ENCODE measurements around the gene SLC9A9. TPM values are rescaled to one million over a fixed set of nuclear protein-coding genes. Genes with fewer than 3 reads are reported as not detected.
"Not testable (repeated sequence)": the region's sequence is repeated elsewhere in the genome, so short reads cannot be mapped to it uniquely, and the experiment has no call there.

Gene SLC9A9
- total RNA-seq, 8 experiments from 2014 or later: 0.29 to 11.3 (median 5.9) TPM

DNA sequence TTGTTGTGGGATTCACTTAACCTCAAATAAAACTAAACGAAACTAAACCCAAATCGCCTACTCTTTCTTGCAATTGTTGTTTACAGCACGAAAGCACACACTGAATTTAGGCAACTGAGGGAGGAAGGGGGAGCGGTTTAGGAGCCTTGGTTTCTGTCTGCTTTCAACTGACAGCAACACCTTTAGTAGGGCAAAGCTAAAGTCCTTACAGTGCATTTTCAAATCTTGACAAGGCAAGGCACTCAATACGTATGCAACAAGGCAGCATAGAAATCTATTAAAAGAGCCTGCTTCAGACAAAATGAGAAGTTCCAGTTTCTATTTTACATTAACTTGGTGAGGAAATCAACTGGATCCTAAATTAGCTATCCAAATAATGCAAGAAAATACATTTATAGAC lies 554.1 kb downstream of the SLC9A9 start:
- peaks cover 2 to 13% of the 10 kb centered on the region in 2 donors for H3K4me1 ChIP-seq (replicated peaks in 1 of 2)
- in situ Hi-C loops (cut with MboI; ENCODE audit: low pct_unique_long_range_greater_than_20kb in 2 of 9, low sequenced_read_pairs in 9 of 9, unreplicated experiment in 9 of 9): no loop called here
- no peak for ATAC-seq (replicated peaks in 6 of 8)
- no peak overlapping the region for H3K27ac ChIP-seq
- no peak overlapping the region for H3K4me3 ChIP-seq
- WGBS, 10 experiments: 86 to 100% (median 94%) methylated on average over 2 to 5 of the region's 5 CpGs

DNA sequence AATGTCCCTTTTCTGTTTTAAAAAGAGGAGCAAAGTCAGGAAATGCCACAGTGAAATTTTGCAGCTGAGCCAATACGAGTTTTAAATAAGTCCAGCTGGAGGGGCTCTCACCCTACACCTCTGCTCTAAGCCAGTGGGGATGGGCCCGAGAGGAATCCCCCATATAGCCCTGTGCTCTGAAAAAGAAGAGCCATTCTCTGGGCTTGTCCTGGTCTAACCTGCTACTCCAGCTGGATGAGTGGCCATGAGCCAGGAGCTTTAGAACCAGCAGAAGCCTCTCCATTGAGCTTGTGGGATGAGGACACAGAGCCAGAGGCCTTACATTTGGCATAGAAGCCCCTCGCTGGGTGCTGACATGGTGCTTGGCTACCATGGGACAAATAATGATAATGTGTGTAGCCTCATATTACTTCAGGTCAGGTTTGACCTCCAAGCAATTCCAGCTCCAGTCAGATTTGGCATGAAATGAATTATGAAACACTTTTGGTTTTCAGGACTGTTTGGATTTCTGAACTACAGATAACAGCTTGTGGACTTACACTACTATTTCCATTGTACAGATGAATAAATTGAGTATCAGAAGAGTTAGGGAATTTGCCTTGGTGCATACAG lies 556.3 kb downstream of the SLC9A9 start:
- 50 to 100% (median 82%) methylated on average over 1 to 3 of the region's 3 CpGs; no CpG with 5 or more reads in 1 of the 10 experiments for WGBS, 10 experiments
- no peak for ATAC-seq (replicated peaks in 6 of 8)
- H3K27ac ChIP-seq: no peak overlapping the region
- in situ Hi-C loops (cut with MboI; ENCODE audit: low pct_unique_long_range_greater_than_20kb in 2 of 9, low sequenced_read_pairs in 9 of 9, unreplicated experiment in 9 of 9): no loop called here
- peaks cover 6 to 13% of the 10 kb centered on the region in 2 donors for H3K4me1 ChIP-seq (replicated peaks in 1 of 2)
- H3K4me3 ChIP-seq: no peak overlapping the region

DNA sequence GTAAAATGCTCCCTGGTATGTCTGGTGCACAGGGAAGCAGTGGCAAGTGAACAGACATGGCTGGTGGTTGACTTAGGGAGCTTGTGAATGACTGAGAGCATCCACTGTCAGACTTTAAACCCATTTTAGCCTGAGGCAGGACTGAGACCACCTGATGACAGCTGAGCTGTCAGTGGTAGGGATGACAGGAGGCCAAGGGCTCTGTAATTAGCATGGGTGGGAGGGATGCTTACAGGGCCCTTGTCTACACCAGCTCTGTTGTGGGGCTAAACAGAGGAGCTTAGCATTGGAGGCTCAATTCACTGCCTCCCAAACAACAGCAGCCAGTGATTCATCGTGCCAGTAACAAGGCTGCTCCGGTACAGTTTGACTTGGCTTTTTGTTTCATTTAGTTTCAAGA lies 559.3 kb downstream of the SLC9A9 start:
- H3K27ac ChIP-seq: no peak overlapping the region
- no peak for ATAC-seq (replicated peaks in 6 of 8)
- in situ Hi-C loops (cut with MboI; ENCODE audit: low pct_unique_long_range_greater_than_20kb in 2 of 9, low sequenced_read_pairs in 9 of 9, unreplicated experiment in 9 of 9): no loop called here

DNA sequence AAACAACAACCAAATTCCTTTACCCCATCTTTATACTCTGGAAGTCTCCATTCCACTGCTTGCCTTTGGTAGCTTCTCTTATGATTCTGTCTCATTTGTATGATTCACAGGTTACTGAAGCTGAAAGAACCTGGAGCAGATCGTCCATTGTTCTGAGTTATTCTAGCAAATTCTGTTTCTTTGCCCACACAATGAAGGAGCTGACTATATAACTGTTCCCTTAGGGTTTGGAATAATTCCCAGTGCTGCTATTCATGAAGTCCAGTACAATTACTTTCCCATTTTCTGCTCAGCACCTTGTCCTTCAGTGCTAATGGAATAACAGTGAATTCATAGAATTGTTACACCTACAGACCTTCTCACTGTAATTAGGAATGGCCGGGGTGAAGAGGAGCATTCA lies 560.9 kb downstream of the SLC9A9 start:
- Histone ChIP-seq H3K4me1 (replicated peaks in 1 of 2) (peaks cover 0 to 4% of the 10 kb centered on the region in 2 donors), H3K27ac (no peak overlapping the region), H3K4me3 (no peak overlapping the region)
- ATAC-seq (replicated peaks in 6 of 8): no peak
- 67 to 100% (median 85%) methylated on average over 1 to 2 of the region's 2 CpGs; no CpG with 5 or more reads in 3 of the 10 experiments for WGBS, 10 experiments
- in situ Hi-C loops (cut with MboI; ENCODE audit: low pct_unique_long_range_greater_than_20kb in 2 of 9, low sequenced_read_pairs in 9 of 9, unreplicated experiment in 9 of 9): no loop called here

More for the DNA sequence above, 559.3 kb downstream of the SLC9A9 start:
- peaks cover 0 to 4% of the 10 kb centered on the region in 2 donors for H3K4me1 ChIP-seq (replicated peaks in 1 of 2)
- 80 to 100% (median 89%) methylated on average over 2 of the region's 2 CpGs; no CpG with 5 or more reads in 5 of the 10 experiments for WGBS, 10 experiments
- no peak overlapping the region for H3K4me3 ChIP-seq

DNA sequence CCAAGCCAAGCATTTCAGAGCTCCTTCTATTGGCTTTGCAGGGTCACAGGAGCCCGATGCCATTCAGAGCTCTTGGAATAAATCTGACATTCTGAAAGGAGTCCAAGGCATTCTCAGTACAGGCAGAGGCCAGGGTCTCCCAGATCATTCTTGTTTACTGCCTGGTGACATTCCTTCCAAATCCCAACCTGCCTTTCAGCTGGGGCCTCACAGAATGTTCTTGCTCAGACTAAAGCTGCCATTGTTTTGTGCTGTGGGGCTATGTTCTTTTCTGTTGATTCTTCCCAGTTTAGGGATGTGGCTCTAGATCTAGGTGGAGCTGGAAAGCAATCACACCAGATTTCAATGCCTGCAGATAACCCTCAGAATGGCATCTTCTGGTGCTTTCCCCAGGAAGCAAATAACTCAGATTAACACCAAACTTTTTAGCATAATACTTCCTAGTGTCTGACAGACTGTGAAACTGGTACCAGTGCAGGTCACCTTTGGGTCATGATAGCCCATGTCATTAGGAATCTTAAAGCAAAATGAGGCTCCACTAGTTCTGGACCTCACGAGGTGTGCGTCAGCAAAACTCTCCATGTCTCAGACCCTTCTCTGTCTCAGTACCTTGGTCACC lies 561.8 kb downstream of the SLC9A9 start:
- Histone ChIP-seq H3K4me3 (no peak overlapping the region), H3K27ac (no peak overlapping the region), H3K4me1 (replicated peaks in 1 of 2) (peaks cover 0 to 4% of the 10 kb centered on the region in 2 donors)
- WGBS, 10 experiments: 80 to 100% (median 90%) methylated on average over 1 to 3 of the region's 3 CpGs; no CpG with 5 or more reads in 4 of the 10 experiments
- in situ Hi-C loops (cut with MboI; ENCODE audit: low pct_unique_long_range_greater_than_20kb in 2 of 9, low sequenced_read_pairs in 9 of 9, unreplicated experiment in 9 of 9): no loop called here
- no peak for ATAC-seq (replicated peaks in 6 of 8)

DNA sequence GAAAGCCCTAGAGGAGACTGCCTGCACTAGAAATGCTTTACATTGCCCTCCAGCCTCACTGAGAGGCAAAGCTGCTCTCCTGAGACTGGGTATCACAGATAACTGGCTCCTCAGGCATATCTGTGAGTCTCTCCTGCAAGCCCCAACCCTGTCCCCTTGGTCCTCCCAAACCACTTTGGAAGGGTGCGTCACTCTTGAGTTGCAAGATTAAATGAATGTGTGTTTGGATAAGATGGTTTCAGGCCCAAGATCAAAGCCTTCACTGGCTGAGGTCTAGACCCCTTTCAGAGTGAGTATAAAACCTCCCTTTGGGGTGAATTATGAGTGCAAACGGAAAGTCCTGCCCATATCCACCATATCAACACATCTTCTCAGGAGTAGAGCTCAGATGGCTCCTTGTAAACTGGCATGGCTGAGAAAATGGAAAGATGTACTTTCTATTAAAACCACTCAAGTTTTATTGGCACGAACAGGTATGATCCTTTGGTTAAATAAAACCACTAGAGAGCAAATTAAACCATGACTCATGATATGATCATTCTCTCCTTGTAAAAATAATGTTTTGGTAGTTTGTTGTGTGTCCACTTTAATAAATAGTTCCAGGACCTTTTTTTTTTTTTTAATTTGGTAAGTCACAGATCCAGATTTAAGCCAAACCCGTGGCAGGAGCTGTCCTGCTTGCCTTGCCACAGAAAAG lies 564.7 kb downstream of the SLC9A9 start:
- no peak for ATAC-seq (replicated peaks in 6 of 8)
- Histone ChIP-seq H3K4me1 (replicated peaks in 1 of 2) (peaks cover 0 to 4% of the 10 kb centered on the region in 2 donors), H3K4me3 (no peak overlapping the region), H3K27ac (no peak overlapping the region)
- 0 to 100% (median 78%) methylated on average over 1 to 3 of the region's 4 CpGs for WGBS, 10 experiments
- in situ Hi-C loops (cut with MboI; ENCODE audit: low pct_unique_long_range_greater_than_20kb in 2 of 9, low sequenced_read_pairs in 9 of 9, unreplicated experiment in 9 of 9): no loop called here

DNA sequence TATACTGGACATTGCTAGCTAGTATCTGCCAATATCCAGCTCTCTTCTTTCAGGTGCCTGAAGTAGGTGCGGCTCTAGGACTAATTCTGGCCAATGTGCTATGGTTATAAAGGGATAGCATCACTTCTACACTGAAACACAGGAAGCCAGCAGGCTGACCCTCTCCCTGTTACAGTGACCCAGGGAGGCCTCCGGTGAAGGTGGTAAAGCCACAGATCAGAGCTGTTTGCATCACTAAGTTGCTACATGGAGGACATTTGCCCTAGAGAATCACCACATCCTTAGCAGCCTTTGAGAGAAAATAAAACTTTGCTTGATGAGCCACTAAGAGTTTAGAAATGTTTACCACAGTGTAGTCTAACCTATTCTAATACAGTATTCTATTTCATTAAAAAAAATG lies 567.3 kb downstream of the SLC9A9 start:
- no peak overlapping the region for H3K4me3 ChIP-seq
- H3K4me1 ChIP-seq (replicated peaks in 1 of 2): no peaks in the 10 kb centered on the region
- in situ Hi-C loops (cut with MboI; ENCODE audit: low pct_unique_long_range_greater_than_20kb in 2 of 9, low sequenced_read_pairs in 9 of 9, unreplicated experiment in 9 of 9): no loop called here
- H3K27ac ChIP-seq: no peak overlapping the region
- ATAC-seq (replicated peaks in 6 of 8): no peak
- WGBS, 10 experiments: 89 to 100% (median 100%) methylated on average over 1 to 2 of the region's 2 CpGs; no CpG with 5 or more reads in 4 of the 10 experiments

DNA sequence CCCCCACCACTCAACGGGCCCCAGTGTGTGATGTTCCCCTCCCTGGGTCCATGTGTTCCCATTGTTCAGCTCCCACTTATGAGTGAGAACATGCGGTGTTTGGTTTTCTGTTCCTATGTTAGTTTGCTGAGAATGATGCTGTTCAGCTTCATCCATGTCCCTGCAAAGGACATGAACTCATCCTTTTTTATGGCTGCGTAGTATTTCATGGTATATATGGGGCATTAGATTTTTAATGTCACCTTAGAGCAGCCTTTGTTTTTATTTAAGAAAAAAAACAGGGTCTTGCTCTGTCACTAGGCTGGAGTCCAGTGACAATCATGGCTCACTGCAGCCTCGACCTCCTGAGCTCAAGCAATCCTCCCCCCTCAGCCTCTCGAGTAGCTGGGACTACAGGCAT lies 568.7 kb downstream of the SLC9A9 start:
- in situ Hi-C loops (cut with MboI; ENCODE audit: low pct_unique_long_range_greater_than_20kb in 2 of 9, low sequenced_read_pairs in 9 of 9, unreplicated experiment in 9 of 9): not testable (repeated sequence)
- WGBS, 10 experiments: 76 to 100% (median 94%) methylated on average over 2 to 5 of the region's 5 CpGs; no CpG with 5 or more reads in 4 of the 10 experiments

DNA sequence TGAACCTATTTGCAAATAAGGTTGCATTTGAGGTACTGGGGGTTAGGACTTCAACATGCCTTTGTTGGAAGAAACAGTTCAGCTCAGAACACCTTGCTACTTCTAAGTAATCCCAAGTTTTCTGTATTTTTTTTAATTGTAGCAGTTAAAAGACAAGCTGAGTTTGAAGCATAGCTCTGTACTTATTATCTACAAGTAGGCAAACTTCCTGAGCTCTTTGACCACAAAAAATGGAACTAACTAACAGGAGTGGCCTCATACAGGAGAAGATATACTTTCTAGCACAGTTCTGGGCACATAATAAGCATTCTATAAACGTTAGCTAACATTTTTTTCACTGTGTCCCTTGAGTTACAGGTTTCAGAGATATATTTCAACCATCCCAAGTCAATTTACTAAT lies 569.5 kb downstream of the SLC9A9 start:
- H3K4me3 ChIP-seq: no peak overlapping the region
- H3K27ac ChIP-seq: no peak overlapping the region
- H3K4me1 ChIP-seq (replicated peaks in 1 of 2): no peaks in the 10 kb centered on the region
- WGBS, 10 experiments: 20 to 100% (median 63%) methylated on average over 1 of the region's 1 CpG; no CpG with 5 or more reads in 2 of the 10 experiments
- ATAC-seq (replicated peaks in 6 of 8): no peak
- in situ Hi-C loops (cut with MboI; ENCODE audit: low pct_unique_long_range_greater_than_20kb in 2 of 9, low sequenced_read_pairs in 9 of 9, unreplicated experiment in 9 of 9): no loop called here

More for the DNA sequence above, 568.7 kb downstream of the SLC9A9 start:
- not testable (repeated sequence) for H3K4me3 ChIP-seq; H3K4me1 ChIP-seq (replicated peaks in 1 of 2); H3K27ac ChIP-seq; ATAC-seq (replicated peaks in 6 of 8)

DNA sequence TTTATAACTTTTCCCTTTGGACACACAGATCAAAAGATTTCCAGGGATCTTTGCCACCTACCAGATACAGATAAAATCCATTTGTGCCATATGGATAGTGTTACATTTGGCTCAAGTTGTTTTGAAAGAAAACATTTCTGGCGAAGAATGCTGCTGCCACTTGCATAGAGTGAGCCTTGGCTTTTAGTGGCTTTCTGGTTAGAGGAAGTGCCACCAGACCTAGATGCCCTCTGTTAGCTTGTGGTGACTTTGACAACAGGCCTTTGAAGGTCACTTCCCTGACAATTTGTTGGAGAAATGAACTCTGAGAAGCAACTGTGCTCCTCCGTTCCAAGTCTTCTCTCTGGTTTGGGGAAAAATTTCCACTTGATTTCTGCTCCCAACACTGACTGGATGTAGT lies 570.7 kb downstream of the SLC9A9 start:
- WGBS, 10 experiments: 60 to 100% (median 93%) methylated on average over 1 to 2 of the region's 2 CpGs; no CpG with 5 or more reads in 4 of the 10 experiments
- ATAC-seq (replicated peaks in 6 of 8): no peak
- in situ Hi-C loops (cut with MboI; ENCODE audit: low pct_unique_long_range_greater_than_20kb in 2 of 9, low sequenced_read_pairs in 9 of 9, unreplicated experiment in 9 of 9): no loop called here

DNA sequence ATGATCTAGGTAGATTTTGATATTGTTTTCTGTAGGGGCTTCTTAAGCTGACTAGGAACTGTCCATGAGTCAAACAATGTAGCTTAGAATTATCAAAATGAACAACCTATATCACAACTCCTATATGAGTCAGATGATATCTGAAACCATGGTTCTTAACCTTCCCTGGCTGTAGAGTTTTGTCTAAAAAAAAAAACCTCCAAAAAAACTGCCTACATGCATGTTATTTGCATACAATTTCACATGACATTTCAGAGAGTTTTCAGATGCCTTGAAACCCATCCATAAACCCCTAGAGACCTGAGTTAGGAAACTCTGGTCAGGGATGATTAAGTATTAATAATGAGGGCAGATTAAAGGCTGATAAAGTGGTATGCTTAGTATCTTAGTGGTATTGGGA lies 571.7 kb downstream of the SLC9A9 start:
- no peak overlapping the region for H3K27ac ChIP-seq
- no peaks in the 10 kb centered on the region for H3K4me1 ChIP-seq (replicated peaks in 1 of 2)
- H3K4me3 ChIP-seq: no peak overlapping the region
- ATAC-seq (replicated peaks in 6 of 8): no peak
- in situ Hi-C loops (cut with MboI; ENCODE audit: low pct_unique_long_range_greater_than_20kb in 2 of 9, low sequenced_read_pairs in 9 of 9, unreplicated experiment in 9 of 9): no loop called here

More for the DNA sequence above, 570.7 kb downstream of the SLC9A9 start:
- no peak overlapping the region for H3K27ac ChIP-seq
- H3K4me1 ChIP-seq (replicated peaks in 1 of 2): no peaks in the 10 kb centered on the region
- H3K4me3 ChIP-seq: no peak overlapping the region

DNA sequence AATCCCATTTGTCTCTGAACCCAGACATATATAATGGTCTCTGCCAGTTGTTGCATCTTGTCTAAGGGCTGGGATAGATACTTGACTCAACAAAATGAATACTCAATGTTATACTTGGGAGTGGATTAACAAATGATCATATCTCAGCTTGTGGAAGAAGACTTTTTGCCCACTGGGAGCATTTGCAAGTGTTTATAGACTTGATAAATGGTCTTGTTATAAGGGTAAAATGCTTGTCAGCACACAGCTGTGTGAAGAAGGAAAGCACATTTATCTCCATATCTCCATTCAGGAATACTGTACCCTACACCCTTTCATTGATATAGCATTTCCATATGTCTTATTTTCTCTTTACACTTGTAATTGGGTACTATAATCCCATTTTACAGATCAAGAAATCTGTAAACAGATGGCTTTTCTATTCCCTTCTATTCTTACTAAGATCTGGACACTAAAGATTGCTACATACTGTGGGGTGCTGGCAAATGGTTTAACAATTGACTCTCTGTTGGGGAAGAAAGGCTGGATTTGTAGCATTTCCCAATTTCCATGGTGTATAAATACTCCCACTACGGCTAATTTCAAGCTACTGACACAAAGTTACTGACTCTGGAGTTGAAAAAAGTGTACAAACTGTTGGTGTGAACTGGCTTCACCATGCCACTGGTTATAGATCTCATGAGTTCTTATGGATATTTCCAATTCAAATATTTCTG lies 574.1 kb downstream of the SLC9A9 start:
- in situ Hi-C loops (cut with MboI; ENCODE audit: low pct_unique_long_range_greater_than_20kb in 2 of 9, low sequenced_read_pairs in 9 of 9, unreplicated experiment in 9 of 9): no loop called here
- Histone ChIP-seq H3K27ac (no peak overlapping the region), H3K4me1 (replicated peaks in 1 of 2) (no peaks in the 10 kb centered on the region), H3K4me3 (no peak overlapping the region)
- peak in 3 of 8 experiments; percentile 71 to 87 (median 72) for ATAC-seq (replicated peaks in 6 of 8)
- 50 to 90% (median 80%) methylated on average over 1 of the region's 1 CpG; no CpG with 5 or more reads in 2 of the 10 experiments for WGBS, 10 experiments

DNA sequence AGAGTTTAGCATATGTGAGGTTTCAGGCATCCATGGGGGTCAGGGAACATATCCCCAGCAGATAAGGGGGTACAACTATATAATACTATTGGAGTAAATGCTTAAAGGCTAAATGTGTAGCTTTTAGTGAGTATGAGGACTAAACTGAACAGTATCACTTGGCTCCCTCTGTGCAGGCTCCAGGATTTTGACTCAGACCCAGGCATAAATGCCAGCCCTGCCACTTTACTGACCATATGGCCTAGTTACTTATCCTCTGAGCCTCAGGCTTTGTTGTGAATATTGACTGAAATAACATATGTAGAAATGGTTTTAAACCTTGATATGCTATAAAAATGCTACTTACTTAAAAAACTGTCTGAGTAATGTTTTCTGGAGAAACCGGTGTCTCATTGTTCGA lies 577.1 kb downstream of the SLC9A9 start:
- Histone ChIP-seq H3K27ac (no peak overlapping the region), H3K4me1 (replicated peaks in 1 of 2) (peaks cover 0 to 6% of the 10 kb centered on the region in 2 donors), H3K4me3 (no peak overlapping the region)
- ATAC-seq (replicated peaks in 6 of 8): no peak
- in situ Hi-C loops (cut with MboI; ENCODE audit: low pct_unique_long_range_greater_than_20kb in 2 of 9, low sequenced_read_pairs in 9 of 9, unreplicated experiment in 9 of 9): no loop called here
- 93 to 100% (median 100%) methylated on average over 1 to 2 of the region's 2 CpGs; no CpG with 5 or more reads in 3 of the 10 experiments for WGBS, 10 experiments

Measured in motor neuron (in vitro differentiated cells).